GM19324 (cell line): Measurements from ENCODE around the gene FZD4.
"Not testable (repeated sequence)": the region's sequence is repeated elsewhere in the genome, so short reads cannot be mapped to it uniquely, and the experiment has no call there.

Experiments used
- ATAC-seq: cut with Tn5 transposase; IDR thresholded peaks from one replicate; pipeline ENCODE4 v1.9.1; 2021; ENCODE audit warnings: mild to moderate bottlenecking, moderate library complexity; ENCODE audit not compliant: unreplicated experiment, low FRiP score

FZD4 gene

GRCh38 chr11:86977441-86978050, 22.4 kb upstream of the FZD4 start:
- no peak for ATAC-seq

- ATAC-seq: no peak
Measured at GRCh38 chr11:86972734-86973133, 17.5 kb upstream of the FZD4 start.

- ATAC-seq: no peak
Measured at GRCh38 chr11:86969258-86969657, 14.1 kb upstream of the FZD4 start.

- not testable (repeated sequence) for ATAC-seq
Measured at GRCh38 chr11:86967601-86968000, 12.4 kb upstream of the FZD4 start.

GRCh38 chr11:86957976-86958646, 2.9 kb upstream of the FZD4 start:
- no peak for ATAC-seq

- no peak for ATAC-seq
Measured at GRCh38 chr11:86956905-86957195, 1.7 kb upstream of the FZD4 start.

- peak; percentile 15 for ATAC-seq
Measured at GRCh38 chr11:86955111-86955360, 159 bp downstream of the FZD4 start.

- ATAC-seq: peak; percentile 0
Measured at GRCh38 chr11:86954269-86955110, 705 bp downstream of the FZD4 start.

- ATAC-seq: no peak
Measured at GRCh38 chr11:86952221-86952875, 2.8 kb downstream of the FZD4 start.

- no peak for ATAC-seq
Measured at GRCh38 chr11:86951706-86952105, 3.5 kb downstream of the FZD4 start.

GRCh38 chr11:86950661-86950995, 4.6 kb downstream of the FZD4 start:
- no peak for ATAC-seq

GRCh38 chr11:86949995-86950660, 5.1 kb downstream of the FZD4 start:
- ATAC-seq: no peak

- ATAC-seq: no peak
Measured at GRCh38 chr11:86948733-86949132, 6.5 kb downstream of the FZD4 start.

GRCh38 chr11:86947541-86947940, 7.7 kb downstream of the FZD4 start:
- ATAC-seq: no peak

- ATAC-seq: not testable (repeated sequence)
Measured at GRCh38 chr11:86943505-86943904, 11.7 kb downstream of the FZD4 start.

GRCh38 chr11:86941871-86942599, 13.2 kb downstream of the FZD4 start:
- ATAC-seq: no peak

- ATAC-seq: no peak
Measured at GRCh38 chr11:86941077-86941870, 13.9 kb downstream of the FZD4 start.

- ATAC-seq: no peak
Measured at GRCh38 chr11:86940122-86940777, 14.9 kb downstream of the FZD4 start.
